HG03280 (cell line): ENCODE data around the gene SULT1B1.
"Not testable (repeated sequence)": the region's sequence is repeated elsewhere in the genome, so short reads cannot be mapped to it uniquely, and the experiment has no call there.

ENCODE experiments used
- ATAC-seq: cut with Tn5 transposase; IDR thresholded peaks from one replicate; pipeline ENCODE4 v1.9.1; 2021; ENCODE audit warnings: mild to moderate bottlenecking, moderate library complexity; ENCODE audit not compliant: unreplicated experiment

Gene SULT1B1

DNA sequence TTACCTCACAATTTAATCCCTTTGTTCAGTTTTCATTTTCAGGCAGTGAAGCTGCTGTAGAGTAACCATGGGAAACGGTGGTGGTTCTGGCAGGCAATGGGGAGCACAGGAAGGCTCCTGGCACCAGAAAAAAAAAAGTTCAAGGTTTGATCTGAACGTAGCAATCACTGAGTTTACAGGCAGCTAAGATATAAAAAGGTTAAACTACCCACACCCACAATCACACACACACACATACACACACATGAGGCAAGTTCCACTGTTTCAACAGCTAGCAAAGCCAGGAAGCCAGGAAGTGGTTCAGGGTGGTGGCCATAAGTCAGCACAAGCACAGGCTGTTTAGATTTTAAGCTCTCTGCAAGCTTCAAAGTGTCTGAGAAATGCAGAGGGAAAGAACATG, at the start of gene SULT1B1:
SULT1B1 (minus strand) TSS at position 166 of the 400 bp plus-strand sequence. CDS start 5,403 bp downstream, outside the sequence.
- no peak for ATAC-seq

DNA sequence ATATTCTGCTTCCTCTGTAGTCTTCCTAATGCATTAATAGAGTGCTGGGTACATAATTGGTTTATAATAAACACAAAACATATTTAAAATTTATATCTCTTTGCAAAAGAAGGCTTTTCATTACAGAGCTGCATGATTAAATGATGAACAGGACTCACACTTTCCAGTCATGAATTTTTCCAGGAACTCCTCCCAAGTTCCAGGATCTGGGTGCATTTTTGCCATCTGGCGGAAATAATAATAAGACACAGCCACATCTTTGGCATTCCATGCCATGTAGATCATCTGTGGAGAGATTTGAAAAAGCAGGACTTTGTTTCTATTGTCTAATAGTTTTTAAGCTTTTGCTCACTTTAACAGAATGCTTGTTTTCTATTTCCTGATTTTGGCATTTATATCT, 40.2 kb upstream of the SULT1B1 start:
- ATAC-seq: no peak

DNA sequence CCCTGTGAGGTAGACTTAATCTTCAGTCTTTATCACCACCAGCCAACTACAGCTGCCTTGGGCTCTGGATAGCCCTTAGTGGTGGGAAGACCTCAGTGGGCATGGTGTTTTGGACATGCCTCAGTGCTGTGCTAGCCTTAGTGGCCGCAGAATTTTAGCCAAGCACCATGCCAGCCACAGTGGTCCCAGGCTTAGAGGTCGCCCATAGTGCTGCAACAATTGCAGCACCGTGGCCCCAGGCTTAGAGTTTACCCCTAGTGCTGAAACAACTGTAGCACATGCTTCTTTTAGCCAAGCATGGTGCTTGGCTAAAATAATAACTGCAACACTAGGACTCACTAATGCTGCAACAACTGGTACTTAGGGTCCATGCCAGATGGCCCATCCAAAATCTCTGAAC, 38.9 kb upstream of the SULT1B1 start:
- no peak for ATAC-seq

DNA sequence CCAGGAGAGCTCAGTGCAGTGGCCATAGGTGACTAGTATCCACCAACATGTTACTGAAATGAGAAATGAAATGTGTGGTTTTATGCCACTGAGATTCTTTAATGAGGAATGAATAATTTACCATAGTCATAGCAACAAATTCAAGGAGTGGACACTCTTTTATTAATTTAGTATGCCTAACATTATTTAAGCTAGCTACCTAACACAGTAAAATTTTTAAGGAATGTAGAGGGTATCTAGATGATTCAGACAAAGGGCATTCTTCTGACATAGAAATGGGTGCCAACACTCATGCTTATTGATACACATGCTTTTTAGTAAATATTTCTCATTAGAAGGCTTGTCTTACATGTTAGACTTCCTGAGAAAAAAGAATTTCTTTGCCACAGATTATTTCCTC, 33.3 kb upstream of the SULT1B1 start:
- ATAC-seq: no peak

DNA sequence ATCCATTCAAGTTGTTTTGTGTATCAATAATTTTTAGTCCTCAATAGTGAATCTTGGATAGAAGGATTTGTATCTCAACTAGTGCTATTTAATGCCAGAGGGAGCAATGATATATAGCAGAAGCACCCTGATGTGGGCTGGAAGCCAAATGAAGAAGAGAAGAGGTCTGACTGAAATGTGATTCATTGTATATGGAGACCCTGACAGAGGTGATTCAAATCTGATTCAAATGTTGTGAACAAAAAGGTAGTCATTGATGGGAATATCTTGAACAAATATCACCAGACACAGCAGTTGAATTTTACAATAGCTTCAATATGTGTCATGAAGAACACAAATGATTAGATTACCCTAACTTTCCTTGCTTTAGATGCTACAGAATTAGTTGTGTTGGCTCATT, 27.5 kb upstream of the SULT1B1 start:
- no peak for ATAC-seq

DNA sequence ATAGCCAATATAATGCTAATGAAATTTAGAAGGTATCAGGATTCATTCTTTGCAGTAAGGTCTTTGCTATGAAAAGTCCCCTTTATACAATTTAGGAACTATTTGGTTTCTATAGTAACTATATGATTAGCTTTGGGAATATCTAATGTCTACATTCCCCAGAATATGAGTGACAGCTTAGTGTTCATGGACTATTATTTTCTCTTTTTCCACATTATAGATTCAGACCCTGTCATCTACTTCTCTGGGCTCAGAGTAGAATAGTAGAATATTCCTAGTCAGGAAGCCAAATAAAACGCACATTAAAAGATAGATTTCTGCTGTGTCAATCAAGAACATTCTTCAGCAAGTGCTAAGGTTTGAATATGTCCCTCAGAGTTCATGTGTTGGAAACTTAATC, 26.1 kb upstream of the SULT1B1 start:
- ATAC-seq: no peak

DNA sequence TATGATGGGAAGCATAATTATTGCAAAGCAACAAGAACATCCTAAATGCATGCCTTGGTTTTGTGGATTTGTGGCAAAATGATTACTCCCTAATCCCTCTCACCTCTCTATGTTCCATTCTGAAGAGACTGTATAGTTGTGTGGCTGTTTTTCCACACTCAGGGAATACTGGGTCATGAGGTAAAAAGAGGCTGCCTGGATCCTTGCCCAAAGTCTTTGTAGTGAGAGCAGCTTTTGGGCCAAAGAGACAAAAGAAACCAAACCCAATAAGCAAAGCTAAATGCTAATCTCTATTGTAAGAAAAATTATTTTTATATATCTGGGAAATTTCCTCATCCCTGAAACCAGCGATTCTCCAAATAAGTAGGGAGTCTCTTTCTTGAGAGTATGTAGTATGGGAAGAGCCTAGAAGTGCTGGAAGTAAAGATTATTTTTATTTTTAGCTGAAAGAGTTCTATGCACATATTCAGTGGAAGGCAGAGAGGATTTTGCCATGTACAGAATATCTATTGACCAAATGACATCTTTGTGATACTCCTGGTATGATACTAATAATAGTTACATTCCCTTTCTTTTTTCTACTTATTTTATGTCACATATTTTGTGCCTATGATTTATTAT, 24.9 kb upstream of the SULT1B1 start:
- no peak for ATAC-seq

DNA sequence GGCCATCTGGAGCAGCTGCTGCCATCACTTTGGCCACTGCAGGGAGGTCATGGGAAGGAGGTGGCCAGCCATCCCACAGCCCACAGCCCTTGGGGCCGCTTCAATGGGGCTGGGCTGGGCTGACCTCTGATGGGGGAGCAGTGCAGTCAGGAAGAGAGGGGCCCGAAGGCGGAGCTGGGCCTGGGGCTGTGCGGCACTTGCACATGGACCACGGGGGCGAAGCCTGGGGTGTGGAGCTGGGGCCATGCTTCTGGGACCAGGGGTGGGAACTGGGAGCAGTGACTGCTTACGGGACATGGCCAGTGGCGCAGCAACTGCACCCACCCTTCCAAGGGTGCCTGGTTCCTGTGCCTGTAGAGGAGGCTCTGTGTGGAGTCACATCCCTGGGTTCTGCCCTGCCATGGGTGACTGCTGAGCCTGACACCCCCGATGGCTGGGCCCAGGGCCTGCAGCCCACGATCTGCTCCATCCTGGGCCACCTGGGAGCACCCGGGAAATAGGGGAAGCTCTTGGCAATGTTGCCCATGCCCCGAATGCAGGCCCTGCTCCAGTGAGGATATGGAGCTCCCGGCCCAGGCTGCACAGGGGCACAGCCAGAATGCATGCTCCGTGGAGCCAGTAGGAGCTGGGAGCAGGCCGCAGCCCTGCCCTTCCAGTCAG, 22.4 kb upstream of the SULT1B1 start:
- no peak for ATAC-seq

DNA sequence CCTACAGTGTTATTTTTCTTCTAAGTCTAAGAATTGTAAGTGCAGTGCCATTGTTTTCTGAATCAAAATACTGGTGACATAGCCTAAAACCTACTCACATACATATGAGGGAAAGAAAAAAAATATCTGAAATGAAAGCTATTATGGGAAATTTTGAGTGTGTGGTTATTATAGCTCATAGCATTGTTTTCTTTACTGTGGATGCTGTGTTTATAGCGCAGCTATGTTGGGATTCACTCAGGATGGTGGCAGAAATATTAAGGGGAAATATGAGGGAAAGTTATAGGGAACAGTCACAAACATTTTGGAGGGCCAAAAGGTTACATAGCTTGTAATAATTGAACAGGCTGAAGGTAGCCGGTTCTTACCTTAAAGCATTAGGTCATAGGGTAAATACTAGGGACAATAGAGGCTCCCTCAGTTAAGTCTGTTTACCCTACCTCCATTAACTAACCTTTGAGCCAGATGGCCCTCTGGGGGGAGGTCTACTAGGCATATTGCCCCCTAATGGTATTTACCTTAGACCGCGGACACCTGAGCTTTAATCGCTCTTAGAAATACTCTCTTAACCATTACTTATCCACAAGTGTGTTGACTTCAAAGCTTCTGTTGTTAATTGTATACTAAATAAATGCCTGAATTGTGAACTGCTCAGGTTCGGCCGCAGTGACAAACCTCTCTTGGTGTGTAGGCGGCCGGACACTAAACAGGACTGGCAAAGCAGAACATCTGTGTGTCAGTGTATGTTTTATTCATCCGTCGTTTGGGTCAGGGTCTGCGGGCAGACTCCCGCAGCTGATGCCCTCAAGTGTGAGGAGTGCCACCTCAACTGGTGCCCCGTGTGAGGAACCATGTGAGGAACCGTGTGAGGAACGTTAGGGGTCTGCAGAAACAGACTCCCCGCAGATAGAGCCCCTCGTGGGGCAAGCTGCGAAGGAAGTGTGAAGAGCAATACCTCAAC, 21.3 kb upstream of the SULT1B1 start:
- no peak for ATAC-seq

DNA sequence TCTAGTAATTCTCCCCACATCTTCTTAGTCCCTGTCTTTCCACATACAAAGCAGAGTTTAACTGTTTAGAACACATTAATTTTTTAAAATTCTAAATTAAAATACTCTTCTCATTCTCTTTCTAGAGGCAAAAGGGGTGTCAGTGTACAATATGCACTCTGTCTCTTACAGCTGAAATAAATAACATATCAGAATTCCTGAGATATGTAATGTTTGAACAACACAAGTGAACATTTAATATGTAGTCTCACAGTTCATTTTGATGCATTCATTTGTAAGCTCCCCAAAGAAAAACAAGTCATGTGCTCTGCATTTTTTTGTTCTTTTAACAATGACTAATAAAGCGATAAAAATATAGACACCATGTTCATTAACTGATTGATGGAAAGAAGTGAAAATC, 19.7 kb upstream of the SULT1B1 start:
- no peak for ATAC-seq

DNA sequence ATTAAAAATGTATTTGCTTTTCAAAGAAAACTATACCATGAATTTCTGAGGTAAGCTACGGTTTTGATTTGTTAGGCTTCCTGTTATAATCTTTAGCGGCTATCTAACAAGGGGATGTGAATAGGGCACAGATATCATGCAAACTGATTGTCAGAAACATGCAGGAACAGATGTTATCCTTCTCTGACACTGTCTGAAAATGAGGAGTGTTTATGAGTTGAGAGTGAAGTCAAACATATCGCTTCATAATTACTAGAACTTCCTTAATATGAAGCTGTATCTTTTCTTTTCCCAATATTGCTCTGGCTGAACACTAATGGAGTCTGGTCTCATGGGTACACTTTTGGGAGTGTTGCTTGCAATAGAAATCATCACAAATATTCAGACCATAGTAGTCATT, 16.3 kb upstream of the SULT1B1 start:
- no peak for ATAC-seq

DNA sequence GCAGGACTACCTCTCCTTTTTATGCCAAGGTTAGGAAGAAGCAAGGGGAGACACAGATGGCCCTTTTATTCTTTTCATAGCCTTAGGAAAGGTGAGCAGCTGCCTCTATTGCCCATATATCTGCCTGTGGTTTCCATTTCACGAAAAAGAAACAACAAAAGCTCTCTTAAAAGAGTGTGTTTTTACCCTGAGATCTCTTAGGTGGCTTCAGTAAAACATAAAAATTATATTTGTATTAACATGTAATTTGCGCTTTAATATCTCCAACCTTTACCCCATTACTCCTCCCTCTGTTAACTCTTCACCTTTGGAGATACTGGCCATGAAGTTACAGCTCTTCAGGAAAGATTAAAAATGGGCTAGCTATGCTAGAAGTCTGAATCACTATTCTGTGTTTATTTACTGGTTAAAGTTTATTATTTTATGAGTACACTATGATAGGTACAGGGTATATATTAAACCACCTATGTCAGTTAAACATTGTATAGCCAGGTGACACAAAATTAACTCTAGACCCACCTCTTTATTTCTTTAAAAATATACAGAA, 15.0 kb upstream of the SULT1B1 start:
- ATAC-seq: no peak

DNA sequence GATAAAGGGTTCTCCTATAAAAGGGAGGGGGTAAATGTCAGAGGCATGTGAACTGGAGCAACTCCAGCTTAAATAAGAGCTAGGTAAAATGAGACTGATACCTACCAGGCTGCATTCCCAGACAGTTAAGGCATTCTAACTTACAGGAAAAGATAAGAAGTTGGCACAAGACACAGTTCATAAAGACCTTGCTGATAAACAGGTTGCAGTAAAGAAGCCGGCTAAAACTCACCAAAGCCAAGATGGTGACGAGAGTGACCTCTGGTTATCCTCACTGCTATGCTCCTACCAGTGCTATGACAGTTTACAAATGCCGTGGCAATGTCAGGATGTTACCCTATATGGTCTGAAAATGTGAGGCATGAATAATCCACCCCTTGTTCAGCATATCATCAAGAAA, 13.1 kb upstream of the SULT1B1 start:
- no peak for ATAC-seq

DNA sequence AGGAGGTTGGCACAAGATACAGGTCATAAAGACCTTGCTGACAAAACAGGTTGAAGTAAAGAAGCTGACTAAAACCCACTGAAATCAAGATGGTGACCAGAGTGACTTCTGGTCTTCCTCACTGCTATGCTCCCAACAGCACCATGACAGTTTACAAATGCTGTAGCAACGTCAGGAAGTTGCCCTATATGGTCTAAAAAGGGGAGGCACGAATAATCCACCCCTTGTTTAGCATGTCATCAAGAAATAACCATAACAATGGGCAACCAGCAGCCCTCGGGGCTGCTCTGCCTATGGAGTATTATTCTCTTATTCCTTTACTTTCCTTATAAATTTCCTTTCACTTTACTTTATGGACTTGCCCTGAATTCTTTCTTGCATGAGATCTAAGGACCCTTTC, 8.1 kb upstream of the SULT1B1 start:
- ATAC-seq: not testable (repeated sequence)

DNA sequence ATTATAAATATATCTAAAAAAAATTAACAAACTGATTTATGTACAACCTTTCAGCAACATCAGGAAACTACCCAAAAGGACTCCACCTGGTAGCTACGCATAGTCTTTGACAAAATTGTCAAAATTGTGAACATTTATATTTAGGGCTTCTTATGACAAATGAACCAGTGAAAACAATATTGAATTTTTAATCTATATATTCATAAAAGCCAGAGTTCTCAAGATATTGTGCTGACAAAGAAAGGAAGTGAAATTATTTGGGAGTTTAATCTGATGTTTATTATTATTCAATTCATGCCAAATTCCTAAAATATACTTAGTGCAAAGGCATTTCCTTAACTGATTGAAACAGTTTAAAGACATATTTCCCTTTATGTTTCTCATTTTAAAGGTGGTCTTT, 5.3 kb upstream of the SULT1B1 start:
- no peak for ATAC-seq

DNA sequence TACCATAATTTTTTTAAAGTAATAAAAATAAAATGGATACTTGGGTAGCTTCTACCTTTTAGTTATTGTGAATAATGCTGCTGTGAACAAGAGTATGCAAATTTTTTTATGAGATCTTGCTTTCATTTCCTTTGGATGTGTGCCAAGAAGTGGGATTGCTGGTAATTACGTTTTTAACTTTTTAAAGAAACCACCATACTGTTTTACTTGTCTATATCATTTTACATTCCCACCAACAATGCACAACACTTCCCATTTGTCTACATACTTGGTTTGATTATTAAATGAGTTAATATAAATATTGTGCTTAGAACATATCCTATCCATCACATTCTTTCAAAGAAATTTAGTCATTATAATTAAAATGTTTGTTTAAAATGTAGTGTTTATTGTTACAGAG, 3.9 kb upstream of the SULT1B1 start:
- no peak for ATAC-seq

DNA sequence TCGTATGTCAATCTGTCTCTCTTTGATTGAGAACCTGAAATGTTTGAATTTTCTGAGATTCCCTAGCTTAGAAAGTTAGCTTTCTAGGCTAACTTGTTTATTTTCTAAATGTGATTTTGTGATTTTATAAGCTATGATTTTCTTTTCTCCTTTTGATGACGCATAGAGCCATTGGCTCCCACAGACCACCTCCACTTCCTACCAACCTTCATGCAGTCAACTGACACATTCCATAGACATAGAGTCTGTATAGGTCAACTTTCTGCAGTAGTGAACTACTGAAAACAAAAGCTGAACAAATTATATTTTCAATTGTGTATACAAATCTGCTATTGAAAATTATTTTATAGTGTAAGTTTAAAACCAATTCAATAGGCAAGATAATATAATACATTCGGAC, 2.8 kb upstream of the SULT1B1 start:
- no peak for ATAC-seq

DNA sequence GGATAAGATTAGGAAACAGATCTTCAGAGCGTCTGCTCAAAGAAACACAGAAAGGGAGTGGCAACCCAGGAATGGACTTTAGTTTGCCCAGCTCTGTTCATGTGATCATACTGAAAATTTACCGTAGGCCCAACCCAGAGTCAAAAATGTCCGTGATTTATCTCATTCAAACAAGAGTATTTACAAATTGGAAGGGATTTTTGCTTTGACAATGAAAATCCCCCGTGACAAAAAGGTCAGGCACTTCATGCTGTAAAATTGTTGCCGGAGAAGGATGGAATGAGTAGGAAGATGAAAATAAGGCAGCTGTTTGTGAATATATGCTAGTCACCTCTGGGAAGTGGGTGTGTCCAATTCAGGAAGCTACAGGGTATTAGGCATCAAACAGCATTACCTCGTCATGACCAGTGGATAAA, 1.2 kb downstream of the SULT1B1 start:
- ATAC-seq: no peak

DNA sequence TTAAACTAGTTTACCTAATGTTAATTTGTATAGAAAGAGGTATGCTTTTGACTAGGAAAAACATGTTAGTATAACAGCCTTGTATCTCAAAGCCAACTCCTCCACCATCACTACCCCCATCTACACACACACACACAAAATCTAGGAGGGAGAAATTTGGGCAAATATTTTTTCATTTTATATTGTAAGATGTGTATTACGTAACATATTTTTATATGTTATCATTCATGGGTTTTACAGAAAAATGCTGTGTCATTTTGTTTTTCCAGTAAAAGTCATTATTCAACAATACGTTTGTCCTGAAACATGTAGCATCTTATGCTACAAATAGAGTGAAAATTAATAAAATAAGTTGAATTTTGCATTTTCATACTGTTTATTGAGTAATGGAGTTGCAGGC, 3.0 kb downstream of the SULT1B1 start:
- no peak for ATAC-seq

DNA sequence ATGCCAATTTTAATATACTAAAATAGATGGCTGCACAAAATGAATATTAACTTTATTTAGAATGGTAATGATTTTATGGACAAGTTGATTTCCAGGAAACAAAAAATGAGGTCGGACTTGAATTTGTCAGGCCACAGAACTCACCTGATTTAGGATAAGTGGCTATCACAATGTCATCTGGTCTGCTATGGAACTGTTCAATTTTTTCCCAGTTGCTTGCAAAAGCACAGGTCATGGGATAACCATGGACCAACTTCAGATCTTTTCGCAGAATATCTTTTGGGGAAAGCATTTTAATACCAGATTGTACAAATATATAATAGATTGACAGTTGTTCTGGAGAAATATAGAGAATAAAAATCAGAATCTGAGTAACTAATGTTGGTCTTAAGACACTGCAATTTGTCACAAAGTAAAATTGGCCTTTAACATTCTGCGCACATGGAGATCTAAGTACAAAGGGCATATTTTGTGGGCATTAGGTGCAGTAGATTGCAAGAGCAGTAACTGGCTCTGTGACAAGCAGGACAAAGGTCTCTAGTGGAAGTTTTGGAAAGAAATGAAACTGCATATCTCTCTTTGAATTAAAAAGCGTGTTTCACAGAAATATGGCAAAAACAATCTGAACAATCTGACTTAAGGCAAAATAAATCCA, 5.4 kb downstream of the SULT1B1 start:
- no peak for ATAC-seq

DNA sequence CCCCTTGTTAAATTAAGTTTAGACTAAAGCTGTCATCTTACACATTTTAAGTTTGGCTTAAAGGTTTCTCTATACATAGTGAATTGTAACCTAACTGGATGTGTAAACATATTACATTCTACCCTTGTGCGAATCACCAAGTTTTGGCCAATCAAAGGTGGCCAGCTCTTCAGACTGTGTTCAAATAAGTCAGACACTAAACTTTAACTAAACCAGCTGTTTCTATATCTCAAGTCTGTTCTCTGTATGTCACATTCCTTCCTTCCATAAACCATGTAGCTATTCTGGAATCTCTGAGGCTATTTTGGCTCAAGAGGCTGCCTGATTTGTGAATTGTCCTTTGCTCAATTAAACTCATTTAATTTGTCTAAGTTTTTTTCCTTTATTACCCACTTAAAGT, 6.7 kb downstream of the SULT1B1 start:
- ATAC-seq: no peak
